Esophagus squamous epithelium (tissue), 4 donors: ENCODE results near the gene ECT2L.

Source experiments
- POLR2A ChIP-seq, 4 donors: fragments of 450-650 bp; IDR thresholded peaks; one replicate each; pipeline ENCODE4 v1.6.1; 2017; ENCODE audit warnings: antibody characterized with exemption in 4 of 4, mild to moderate bottlenecking in 4 of 4, moderate library complexity in 3 of 4
- TF ChIP-seq, protein P1 (sequence below), 6 experiments: fragments of 450-650 bp in 4 of 6; fragments of 200-600 bp in 2 of 6; sonication (generic) in 2 of 6; IDR thresholded peaks; one replicate each; pipeline ENCODE4 v1.5.1; 2016 to 2019; ENCODE audit warnings: antibody characterized with exemption in 6 of 6, mild to moderate bottlenecking in 4 of 6, moderate library complexity in 4 of 6

GRCh38 chr6:138803331-138803730 lies 7.4 kb downstream of the ECT2L start:
- TF ChIP-seq, protein P1, sequence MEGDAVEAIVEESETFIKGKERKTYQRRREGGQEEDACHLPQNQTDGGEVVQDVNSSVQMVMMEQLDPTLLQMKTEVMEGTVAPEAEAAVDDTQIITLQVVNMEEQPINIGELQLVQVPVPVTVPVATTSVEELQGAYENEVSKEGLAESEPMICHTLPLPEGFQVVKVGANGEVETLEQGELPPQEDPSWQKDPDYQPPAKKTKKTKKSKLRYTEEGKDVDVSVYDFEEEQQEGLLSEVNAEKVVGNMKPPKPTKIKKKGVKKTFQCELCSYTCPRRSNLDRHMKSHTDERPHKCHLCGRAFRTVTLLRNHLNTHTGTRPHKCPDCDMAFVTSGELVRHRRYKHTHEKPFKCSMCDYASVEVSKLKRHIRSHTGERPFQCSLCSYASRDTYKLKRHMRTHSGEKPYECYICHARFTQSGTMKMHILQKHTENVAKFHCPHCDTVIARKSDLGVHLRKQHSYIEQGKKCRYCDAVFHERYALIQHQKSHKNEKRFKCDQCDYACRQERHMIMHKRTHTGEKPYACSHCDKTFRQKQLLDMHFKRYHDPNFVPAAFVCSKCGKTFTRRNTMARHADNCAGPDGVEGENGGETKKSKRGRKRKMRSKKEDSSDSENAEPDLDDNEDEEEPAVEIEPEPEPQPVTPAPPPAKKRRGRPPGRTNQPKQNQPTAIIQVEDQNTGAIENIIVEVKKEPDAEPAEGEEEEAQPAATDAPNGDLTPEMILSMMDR (IDR thresholded peaks at IDR 0.05): no peak
- TF ChIP-seq POLR2A (IDR thresholded peaks at IDR 0.05): no peak
